H9 (cell line): Measurements from ENCODE around the gene DNAJC11. TPM values are rescaled to one million over a fixed set of nuclear protein-coding genes. Genes with fewer than 3 reads are reported as not detected.

ENCODE experiments used
- DNase-seq: peaks from one replicate; pipeline ENCODE4 v3.0.0-alpha.2; 2017
- H2AFZ ChIP-seq: one replicate; pipeline ENCODE4 v1.6.1; 2013; ENCODE audit warnings: mild to moderate bottlenecking, low read length, control low read depth, moderate library complexity
- H2AK5ac ChIP-seq: 2 replicates; pipeline ENCODE4 v1.6.1; 2013; ENCODE audit warnings: low read length, control low read depth, mixed read lengths; ENCODE audit not compliant: insufficient read length
- H2BK120ac ChIP-seq: one replicate; pipeline ENCODE4 v1.6.1; 2013; ENCODE audit warnings: low read depth, mild to moderate bottlenecking, low read length, control low read depth, inconsistent platforms; ENCODE audit not compliant: poor library complexity, severe bottlenecking
- H2BK12ac ChIP-seq: 2 replicates; pipeline ENCODE4 v1.6.1; 2013; ENCODE audit warnings: low read length, control low read depth, mixed read lengths, low read depth; ENCODE audit not compliant: insufficient read length
- H2BK15ac ChIP-seq: 2 replicates; pipeline ENCODE4 v1.6.1; 2013; ENCODE audit warnings: low read depth, low read length, control low read depth
- H2BK20ac ChIP-seq: one replicate; pipeline ENCODE4 v1.6.1; 2013; ENCODE audit warnings: low read depth, mild to moderate bottlenecking, low read length, control low read depth, inconsistent platforms; ENCODE audit not compliant: poor library complexity, severe bottlenecking
- H2BK5ac ChIP-seq: 2 replicates; pipeline ENCODE4 v1.6.1; 2013; ENCODE audit warnings: low read length, control low read depth, mixed read lengths; ENCODE audit not compliant: insufficient read length
- H3K14ac ChIP-seq: 2 replicates; pipeline ENCODE4 v1.6.1; 2013; ENCODE audit warnings: low read length, control low read depth; ENCODE audit not compliant: insufficient read depth
- H3K18ac ChIP-seq: 2 replicates; pipeline ENCODE4 v1.6.1; 2013; ENCODE audit warnings: low read depth, mild to moderate bottlenecking, mixed read lengths, low read length, control low read depth; ENCODE audit not compliant: insufficient read length
- H3K23ac ChIP-seq: 2 replicates; pipeline ENCODE4 v1.6.1; 2013; ENCODE audit warnings: low read length, control low read depth, mixed read lengths, low read depth; ENCODE audit not compliant: insufficient read length
- H3K23me2 ChIP-seq: 2 replicates; pipeline ENCODE4 v1.6.1; 2013; ENCODE audit warnings: low read depth, mild to moderate bottlenecking, mixed read lengths, low read length, control low read depth; ENCODE audit not compliant: insufficient read length, poor library complexity, severe bottlenecking
- H3K27ac ChIP-seq: 2 replicates; pipeline ENCODE4 v1.5.1; 2013; ENCODE audit warnings: low read length, control low read depth, mixed read lengths, low read depth; ENCODE audit not compliant: insufficient read length
- H3K27me3 ChIP-seq: 2 replicates; pipeline ENCODE4 v1.6.1; 2013; ENCODE audit warnings: low read length, control low read depth, inconsistent platforms; ENCODE audit not compliant: insufficient read depth
- H3K4ac ChIP-seq: 2 replicates; pipeline ENCODE4 v1.6.1; 2013; ENCODE audit warnings: low read depth, mild to moderate bottlenecking, control low read depth, inconsistent platforms, low read length, moderate library complexity
- H3K4me1 ChIP-seq: 2 replicates; pipeline ENCODE4 v1.6.1; 2013; ENCODE audit warnings: low read length, control low read depth, inconsistent platforms; ENCODE audit not compliant: insufficient read depth
- H3K4me2 ChIP-seq: 2 replicates; pipeline ENCODE4 v1.6.1; 2013; ENCODE audit warnings: low read length, control low read depth, mixed read lengths; ENCODE audit not compliant: insufficient read length, insufficient read depth
- H3K56ac ChIP-seq: 2 replicates; pipeline ENCODE4 v1.6.1; 2013; ENCODE audit warnings: low read depth, mild to moderate bottlenecking, mixed read lengths, low read length, control low read depth; ENCODE audit not compliant: insufficient read length
- H3K79me1 ChIP-seq: 2 replicates; pipeline ENCODE4 v1.6.1; 2013; ENCODE audit warnings: low read depth, mild to moderate bottlenecking, moderate library complexity, low read length, control low read depth, inconsistent platforms; ENCODE audit not compliant: insufficient read depth, poor library complexity, severe bottlenecking
- H3K79me2 ChIP-seq: 2 replicates; pipeline ENCODE4 v1.6.1; 2013; ENCODE audit warnings: low read length, control low read depth, inconsistent platforms; ENCODE audit not compliant: insufficient read depth
- H3K9ac ChIP-seq: 2 replicates; pipeline ENCODE4 v1.6.1; 2013; ENCODE audit warnings: low read length, control low read depth, mixed read lengths; ENCODE audit not compliant: insufficient read length; ENCODE audit errors: extremely low read depth
- H3K9me3 ChIP-seq: one replicate; pipeline ENCODE4 v1.6.1; 2013; ENCODE audit warnings: low read depth, low read length, inconsistent platforms; ENCODE audit not compliant: control insufficient read depth
- H3T11ph ChIP-seq: one replicate; pipeline ENCODE4 v1.6.1; 2013; ENCODE audit warnings: mild to moderate bottlenecking, low read length, control low read depth, inconsistent platforms
- H4K20me1 ChIP-seq: one replicate; pipeline ENCODE4 v1.6.1; 2013; ENCODE audit not compliant: control insufficient read depth, insufficient read length, insufficient read depth
- H4K5ac ChIP-seq: 2 replicates; pipeline ENCODE4 v1.6.1; 2013; ENCODE audit warnings: low read depth, mild to moderate bottlenecking, mixed read lengths, low read length, control low read depth; ENCODE audit not compliant: insufficient read length
- H4K8ac ChIP-seq: replicated peaks from 2 replicates; pipeline ENCODE4 v1.6.1; 2013; ENCODE audit warnings: low read length, control low read depth, mixed read lengths, low read depth; ENCODE audit not compliant: insufficient read length
- H4K91ac ChIP-seq: 2 replicates; pipeline ENCODE4 v1.6.1; 2013; ENCODE audit warnings: low read depth, mild to moderate bottlenecking, moderate library complexity, mixed read lengths, low read length, control low read depth; ENCODE audit not compliant: insufficient read length
- H3K27ac Mint-ChIP-seq, 3 experiments: 2 replicates in 2 of 3; 3 replicates in 1 of 3; pipeline ENCODE4 v1.8.0; 2020 to 2021; ENCODE audit warnings: mixed read lengths in 3 of 3, mild to moderate bottlenecking in 1 of 3, moderate library complexity in 1 of 3
- H3K27me3 Mint-ChIP-seq: 2 replicates; pipeline ENCODE4 v1.8.0; 2021; ENCODE audit warnings: low read depth, mild to moderate bottlenecking, moderate library complexity, mixed read lengths
- H3K36me3 Mint-ChIP-seq, 3 experiments: 2 replicates in 2 of 3; 3 replicates in 1 of 3; pipeline ENCODE4 v1.8.0; 2020 to 2021; ENCODE audit warnings: low read depth in 3 of 3, mixed read lengths in 3 of 3; ENCODE audit not compliant: insufficient read depth in 1 of 3
- H3K4me1 Mint-ChIP-seq, 2 experiments: 2 replicates each; pipeline ENCODE4 v1.8.0; 2020; ENCODE audit warnings: mixed read lengths in 2 of 2
- H3K4me3 Mint-ChIP-seq, 2 experiments: 2 replicates in 1 of 2; 3 replicates in 1 of 2; pipeline ENCODE4 v1.8.0; 2020 to 2021; ENCODE audit warnings: mild to moderate bottlenecking in 2 of 2, mixed read lengths in 2 of 2, moderate library complexity in 1 of 2
- H3K9me3 Mint-ChIP-seq, 2 experiments: 2 replicates in 1 of 2; 3 replicates in 1 of 2; pipeline ENCODE4 v1.8.0; 2020; ENCODE audit warnings: mild to moderate bottlenecking in 2 of 2, mixed read lengths in 2 of 2, moderate library complexity in 1 of 2
- WGBS: extraction: QIAGEN DNeasy Blood & Tissue Kit; methylation state at CpG from one replicate; pipeline ENCODE4 v1.1.7; 2013; ENCODE audit warnings: missing lambda C conversion rate, low lambda C conversion rate, mixed read lengths; ENCODE audit not compliant: insufficient read length; ENCODE audit errors: extremely low coverage; 5-methylcytosine and 5-hydroxymethylcytosine counted together
- total RNA-seq: library from RNA; stranded (reverse); gene quantifications from 2 replicates; pipeline ENCODE4 v1.2.1, GENCODE V29; 2021
- TF ChIP-seq, protein P1 (sequence below): fragments of 200-600 bp; sonication (generic); conservative IDR thresholded peaks from 3 replicates; pipeline ENCODE4 v1.8.0; 2021; ENCODE audit warnings: antibody characterized with exemption, mild to moderate bottlenecking

The DNAJC11 gene
- total RNA-seq, 1 experiment from 2014 or later, result 88.5 TPM

DNA sequence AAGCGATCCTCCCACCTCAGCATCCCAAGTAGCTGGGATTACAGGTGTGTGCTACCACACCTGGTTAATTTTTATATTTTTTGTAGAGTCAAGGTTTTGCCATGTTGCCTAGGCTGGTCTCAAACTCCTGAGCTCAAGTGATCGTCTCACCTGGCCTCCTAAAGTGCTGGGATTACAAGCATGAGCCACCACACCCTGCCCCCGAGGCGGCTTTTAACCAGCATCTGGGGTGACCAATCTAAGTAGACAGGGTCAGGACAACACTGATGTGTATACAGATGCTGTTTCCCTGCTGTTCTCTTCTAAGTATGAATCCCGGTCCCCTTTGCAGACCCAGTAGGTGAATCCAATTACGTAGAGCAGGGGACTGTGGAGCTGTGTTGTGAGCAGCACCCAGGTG lies 53.1 kb downstream of the DNAJC11 start:
- Histone ChIP-seq H3K9ac (no peak overlapping the region), H2BK15ac (no peak overlapping the region), H3K18ac (no peak overlapping the region), H3K23me2 (no peaks in the 10 kb centered on the region), H3K79me2 (no peaks in the 10 kb centered on the region), H3K14ac (no peak overlapping the region), H4K8ac (no peak overlapping the region), H3K27me3 (no peaks in the 10 kb centered on the region), H3K79me1 (no peaks in the 10 kb centered on the region), H4K91ac (no peak overlapping the region), H3K56ac (no peak overlapping the region), H3K27ac (no peak overlapping the region), H3K4me1 (no peaks in the 10 kb centered on the region), H2BK120ac (no peak overlapping the region), H2BK20ac (no peak overlapping the region), H3K4ac (no peak overlapping the region), H4K5ac (no peak overlapping the region), H3T11ph (no peak overlapping the region), H2AK5ac (no peak overlapping the region), H2AFZ (no peak overlapping the region), H3K9me3 (no peaks in the 10 kb centered on the region), H4K20me1 (no peaks in the 10 kb centered on the region), H3K4me2 (no peak overlapping the region), H3K23ac (no peak overlapping the region), H2BK12ac (no peak overlapping the region), H2BK5ac (no peak overlapping the region)
- H3K27ac Mint-ChIP-seq, result no peak overlapping the region
- peaks cover 3 to 6% of the 10 kb centered on the region in 2 experiments; a peak in 3 of 4 replicates for H3K4me1 Mint-ChIP-seq
- H3K36me3 Mint-ChIP-seq, result peaks cover 27 to 66% (median 53%) of the 10 kb centered on the region in 3 experiments; a peak in 6 of 7 replicates
- TF ChIP-seq, protein P1, sequence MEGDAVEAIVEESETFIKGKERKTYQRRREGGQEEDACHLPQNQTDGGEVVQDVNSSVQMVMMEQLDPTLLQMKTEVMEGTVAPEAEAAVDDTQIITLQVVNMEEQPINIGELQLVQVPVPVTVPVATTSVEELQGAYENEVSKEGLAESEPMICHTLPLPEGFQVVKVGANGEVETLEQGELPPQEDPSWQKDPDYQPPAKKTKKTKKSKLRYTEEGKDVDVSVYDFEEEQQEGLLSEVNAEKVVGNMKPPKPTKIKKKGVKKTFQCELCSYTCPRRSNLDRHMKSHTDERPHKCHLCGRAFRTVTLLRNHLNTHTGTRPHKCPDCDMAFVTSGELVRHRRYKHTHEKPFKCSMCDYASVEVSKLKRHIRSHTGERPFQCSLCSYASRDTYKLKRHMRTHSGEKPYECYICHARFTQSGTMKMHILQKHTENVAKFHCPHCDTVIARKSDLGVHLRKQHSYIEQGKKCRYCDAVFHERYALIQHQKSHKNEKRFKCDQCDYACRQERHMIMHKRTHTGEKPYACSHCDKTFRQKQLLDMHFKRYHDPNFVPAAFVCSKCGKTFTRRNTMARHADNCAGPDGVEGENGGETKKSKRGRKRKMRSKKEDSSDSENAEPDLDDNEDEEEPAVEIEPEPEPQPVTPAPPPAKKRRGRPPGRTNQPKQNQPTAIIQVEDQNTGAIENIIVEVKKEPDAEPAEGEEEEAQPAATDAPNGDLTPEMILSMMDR, result no peak
- H3K4me3 Mint-ChIP-seq, result no peak overlapping the region
- WGBS, result no CpG with 5 or more reads among the region's 6 CpGs
- no peak for DNase-seq
- no peaks in the 10 kb centered on the region for H3K27me3 Mint-ChIP-seq
- no peaks in the 10 kb centered on the region for H3K9me3 Mint-ChIP-seq
